C4-2B (cell line): Measurements from ENCODE around the gene KMO.

Source experiments
- CTCF ChIP-seq: fragments of 450-650 bp; conservative IDR thresholded peaks from 2 replicates; pipeline ENCODE4 v1.5.1; 2017; ENCODE audit warnings: mild to moderate bottlenecking
- ZFX ChIP-seq: fragments of 450-650 bp; IDR thresholded peaks from 2 replicates; pipeline ENCODE4 v1.6.1; 2017

GRCh38 chr1:241532864-241533263, 686 bp downstream of the KMO start:
- TF ChIP-seq CTCF (no peak), ZFX (no peak)
